ENCODE data around the gene EFCAB6.

GRCh38 chr22:43858156-43858895, 46.2 kb upstream of the EFCAB6 start:
- TF ChIP-seq CTCF (IDR thresholded peaks at IDR 0.05; ENCODE audit: low read depth, low read length, missing input control) (no peak), SP1 (IDR thresholded peaks at IDR 0.05) (no peak), REST (IDR thresholded peaks at IDR 0.05) (no peak), MAX (IDR thresholded peaks at IDR 0.05) (no peak), YY1 (IDR thresholded peaks at IDR 0.05) (no peak), TAF1 (conservative IDR thresholded peaks at IDR 0.05) (no peak), RXRA (IDR thresholded peaks at IDR 0.05) (no peak)
